Mononuclear cell (primary cell): Measurements from ENCODE around the gene CCR3. TPM values are rescaled to one million over a fixed set of nuclear protein-coding genes. Genes with fewer than 3 reads are reported as not detected.

Experiments
- H3K27me3 ChIP-seq: 2 replicates; pipeline ENCODE4 v1.6.0; 2011; ENCODE audit warnings: low read length, control low read depth; ENCODE audit not compliant: insufficient read depth
- H3K4me1 ChIP-seq: 2 replicates; pipeline ENCODE4 v1.5.1; 2011; ENCODE audit warnings: mild to moderate bottlenecking, low read length, control low read depth; ENCODE audit not compliant: insufficient read depth
- H3K4me3 ChIP-seq: 2 replicates; pipeline ENCODE4 v1.5.1; 2011; ENCODE audit warnings: mild to moderate bottlenecking, low read length, moderate library complexity
- H3K9me3 ChIP-seq: 2 replicates; pipeline ENCODE4 v1.5.1; 2011; ENCODE audit warnings: low read depth, mild to moderate bottlenecking, control low read depth, low read length
- total RNA-seq: library from RNA; depleted of rRNA; stranded (reverse); fragments of >200 nt; gene quantifications from one replicate; pipeline ENCODE4 v1.2.3, GENCODE V29; 2012

CCR3 gene
- total RNA-seq, 1 donor = 0.52 TPM

DNA sequence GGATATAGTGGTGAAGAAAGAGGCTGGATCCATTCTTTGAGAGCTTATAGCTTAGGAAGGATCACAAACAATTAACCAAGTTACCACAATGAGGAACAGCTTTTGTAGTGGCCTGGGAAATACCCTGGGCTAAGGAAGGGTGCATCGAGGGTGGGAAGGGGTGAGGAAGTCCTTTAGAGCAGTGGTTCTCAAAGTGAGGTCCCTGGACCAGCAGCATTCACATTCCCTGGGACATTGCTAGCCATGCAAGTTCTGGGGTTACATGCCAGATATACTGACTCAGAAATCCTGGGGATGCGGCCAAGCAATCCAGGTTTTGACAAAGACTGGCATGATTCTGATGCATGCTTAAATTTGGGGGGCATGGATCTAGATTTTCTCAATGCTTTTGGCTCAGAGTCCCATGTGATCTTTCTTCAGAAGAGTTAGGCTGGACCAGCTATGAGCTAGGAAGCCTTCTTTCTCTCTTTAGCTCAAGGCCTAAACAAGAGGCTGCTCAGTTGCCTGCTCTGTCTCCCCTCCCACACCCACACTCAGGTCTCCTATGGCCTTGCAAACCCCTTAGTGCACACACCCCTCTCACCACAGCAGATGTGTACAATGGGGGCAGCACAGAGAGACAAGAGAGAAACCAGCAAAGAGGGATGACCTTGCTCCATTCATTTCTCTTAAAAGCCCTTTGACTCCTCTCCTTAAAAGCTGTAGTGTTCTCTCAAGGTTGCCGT, 32.4 kb upstream of the CCR3 start:
- Histone ChIP-seq H3K9me3 (no peaks in the 10 kb centered on the region), H3K4me1 (peaks cover 87% of the 10 kb centered on the region), H3K27me3 (no peaks in the 10 kb centered on the region), H3K4me3 (no peak overlapping the region)

DNA sequence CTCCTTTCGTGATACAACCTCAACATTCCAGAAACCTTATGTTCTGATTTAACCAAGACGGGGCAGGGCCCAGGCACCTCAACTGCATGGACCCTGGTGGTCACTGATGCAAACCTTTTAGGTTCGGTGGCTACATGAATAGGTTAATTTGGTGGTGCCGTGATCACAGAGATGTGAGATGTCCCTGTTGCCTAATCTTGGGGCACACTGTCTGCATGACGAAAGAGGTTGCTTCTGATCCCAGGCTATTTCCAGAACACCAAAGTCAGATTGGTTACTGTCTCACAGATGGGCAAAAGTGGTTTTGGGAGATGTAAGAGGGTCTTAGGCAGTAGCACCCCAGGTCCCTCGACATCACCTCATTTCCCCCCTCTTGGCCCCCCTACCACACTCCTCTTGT, 30.2 kb upstream of the CCR3 start:
- Histone ChIP-seq H3K9me3 (no peaks in the 10 kb centered on the region), H3K4me1 (peaks cover 66% of the 10 kb centered on the region), H3K4me3 (no peak overlapping the region), H3K27me3 (no peaks in the 10 kb centered on the region)

- Histone ChIP-seq H3K27me3 (no peaks in the 10 kb centered on the region), H3K9me3 (no peaks in the 10 kb centered on the region), H3K4me3 (no peak overlapping the region), H3K4me1 (peaks cover 56% of the 10 kb centered on the region)
Measured at GRCh38 chr3:46213201-46213600, 29.1 kb upstream of the CCR3 start.

- Histone ChIP-seq H3K4me1 (peaks cover 39% of the 10 kb centered on the region), H3K9me3 (no peaks in the 10 kb centered on the region)
Measured at GRCh38 chr3:46214751-46215352, 27.4 kb upstream of the CCR3 start.

DNA sequence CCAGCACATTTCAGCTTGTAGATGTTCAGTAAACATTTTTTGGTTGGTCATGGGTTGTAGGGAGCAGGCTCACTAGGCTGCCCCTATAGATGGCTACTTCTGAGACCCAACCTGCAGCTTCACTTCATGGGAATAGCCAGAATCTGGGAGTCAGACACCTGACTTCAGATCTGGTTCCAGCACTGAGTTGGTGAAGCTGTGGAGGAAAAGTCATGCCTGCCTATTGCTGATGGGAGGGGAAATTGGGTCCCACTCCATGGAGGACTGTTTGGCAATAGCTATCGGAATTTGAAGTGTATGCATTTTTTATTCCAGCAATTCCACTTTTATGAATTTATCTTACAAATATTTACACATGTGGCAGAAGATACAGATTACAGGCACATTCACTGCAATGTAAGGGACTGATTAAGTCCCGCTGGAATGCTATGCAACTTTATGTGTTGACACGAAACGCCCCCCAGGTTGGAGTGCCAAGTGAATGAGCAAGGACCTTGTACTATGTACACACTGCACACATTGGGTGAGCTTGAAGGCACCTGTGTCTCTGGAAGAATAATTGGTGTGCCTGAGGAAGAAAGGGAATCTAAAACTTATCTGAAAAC, 26.3 kb upstream of the CCR3 start:
- Histone ChIP-seq H3K4me1 (peaks cover 36% of the 10 kb centered on the region), H3K4me3 (no peak overlapping the region), H3K27me3 (no peaks in the 10 kb centered on the region), H3K9me3 (no peaks in the 10 kb centered on the region)

More at GRCh38 chr3:46214751-46215352, 27.4 kb upstream of the CCR3 start:
- no peaks in the 10 kb centered on the region for H3K27me3 ChIP-seq
- no peak overlapping the region for H3K4me3 ChIP-seq

- H3K27me3 ChIP-seq = no peaks in the 10 kb centered on the region
- no peaks in the 10 kb centered on the region for H3K9me3 ChIP-seq
- H3K4me1 ChIP-seq = peaks cover 45% of the 10 kb centered on the region
- H3K4me3 ChIP-seq = no peak overlapping the region
Measured at GRCh38 chr3:46218196-46218709, 24.0 kb upstream of the CCR3 start.

GRCh38 chr3:46221391-46221790, 20.9 kb upstream of the CCR3 start:
- H3K9me3 ChIP-seq = no peaks in the 10 kb centered on the region
- H3K4me3 ChIP-seq = no peak overlapping the region
- peaks cover 39% of the 10 kb centered on the region for H3K4me1 ChIP-seq
- H3K27me3 ChIP-seq = no peaks in the 10 kb centered on the region

DNA sequence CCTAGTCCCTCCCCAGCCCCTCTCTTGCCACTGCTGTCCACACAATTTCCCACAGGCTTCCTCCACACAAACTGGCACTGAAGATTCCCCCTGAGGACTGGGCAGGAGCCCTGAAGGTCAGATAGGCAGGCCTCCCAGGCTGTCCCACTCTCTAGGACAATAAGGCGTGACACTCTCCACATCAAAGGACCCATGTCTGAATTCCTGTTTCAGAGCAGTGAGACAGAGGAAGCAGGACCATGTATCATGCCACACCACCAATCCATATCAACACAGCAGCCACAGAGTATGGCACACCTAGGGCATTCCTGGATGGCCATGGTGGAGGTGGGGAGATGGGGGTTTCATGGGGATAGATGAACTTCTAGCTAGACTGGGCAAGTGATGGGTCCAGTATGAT, 20.3 kb upstream of the CCR3 start:
- H3K9me3 ChIP-seq = no peaks in the 10 kb centered on the region
- H3K4me3 ChIP-seq = no peak overlapping the region
- no peaks in the 10 kb centered on the region for H3K27me3 ChIP-seq
- peaks cover 42% of the 10 kb centered on the region for H3K4me1 ChIP-seq

DNA sequence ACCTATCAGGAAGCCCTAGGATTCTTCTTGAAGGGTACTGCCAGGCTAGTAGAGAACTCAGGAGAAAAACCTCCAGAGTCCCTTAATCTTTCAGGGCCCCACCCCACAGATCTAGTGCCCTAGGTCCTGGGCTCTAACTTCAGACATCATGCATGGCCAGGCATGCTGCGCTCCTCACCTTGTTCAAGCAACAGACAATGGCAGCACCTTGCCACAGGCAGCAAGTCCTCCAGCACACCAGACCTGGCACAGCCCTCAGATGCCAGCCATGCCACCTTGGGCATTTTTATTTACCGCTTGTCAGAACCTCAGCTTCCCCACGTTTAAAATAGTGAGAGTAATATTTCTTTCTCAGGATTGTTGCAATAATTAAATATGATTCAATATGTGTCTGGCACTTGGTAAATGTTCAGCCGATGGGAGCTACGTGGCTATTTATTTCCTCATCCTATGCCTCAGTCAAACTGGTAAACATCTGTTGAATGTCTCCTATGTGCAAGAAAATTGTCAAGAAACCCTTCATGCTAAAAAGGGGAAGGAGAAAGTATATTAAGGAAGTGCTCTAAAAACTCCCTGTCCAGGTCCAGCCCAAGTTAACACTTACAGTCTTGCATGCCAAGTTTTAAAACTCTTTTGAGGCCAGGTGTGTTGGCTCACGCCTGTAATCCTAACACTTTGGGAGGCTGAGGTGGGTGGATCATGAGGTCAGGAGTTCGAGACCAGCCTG, 19.7 kb upstream of the CCR3 start:
- no peak overlapping the region for H3K4me3 ChIP-seq
- H3K9me3 ChIP-seq = no peaks in the 10 kb centered on the region
- no peaks in the 10 kb centered on the region for H3K27me3 ChIP-seq
- peaks cover 44% of the 10 kb centered on the region for H3K4me1 ChIP-seq

- H3K4me3 ChIP-seq = no peak overlapping the region
- peaks cover 33% of the 10 kb centered on the region for H3K4me1 ChIP-seq
- no peaks in the 10 kb centered on the region for H3K9me3 ChIP-seq
- H3K27me3 ChIP-seq = no peaks in the 10 kb centered on the region
Measured at GRCh38 chr3:46228260-46229242, 13.7 kb upstream of the CCR3 start.

- Histone ChIP-seq H3K4me1 (peaks cover 40% of the 10 kb centered on the region), H3K27me3 (no peaks in the 10 kb centered on the region), H3K9me3 (no peaks in the 10 kb centered on the region), H3K4me3 (no peak overlapping the region)
Measured at GRCh38 chr3:46231323-46231722, 10.9 kb upstream of the CCR3 start.

- H3K27me3 ChIP-seq = no peaks in the 10 kb centered on the region
- H3K9me3 ChIP-seq = no peaks in the 10 kb centered on the region
- H3K4me1 ChIP-seq = peaks cover 37% of the 10 kb centered on the region
- no peak overlapping the region for H3K4me3 ChIP-seq
Measured at GRCh38 chr3:46233194-46233593, 9.1 kb upstream of the CCR3 start.

DNA sequence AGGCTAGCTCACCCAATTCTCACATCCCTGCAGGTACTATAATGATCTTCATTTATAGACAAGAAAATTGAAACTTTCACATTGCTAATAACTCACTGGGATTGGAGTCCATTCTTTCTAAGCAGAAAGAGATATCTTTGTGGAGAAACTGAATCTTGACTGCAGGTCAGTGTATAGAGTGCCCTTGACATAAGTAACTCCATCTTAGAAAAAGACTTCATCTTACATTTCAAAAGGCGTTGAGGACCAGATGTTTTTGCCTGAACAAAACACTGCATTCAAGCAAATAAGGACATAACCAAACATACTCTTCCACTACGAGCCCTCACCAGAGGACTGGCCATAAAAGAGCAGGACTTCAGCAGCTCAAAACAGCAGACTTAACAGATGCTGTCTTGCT, 6.8 kb upstream of the CCR3 start:
- Histone ChIP-seq H3K9me3 (no peaks in the 10 kb centered on the region), H3K4me1 (peaks cover 28% of the 10 kb centered on the region), H3K27me3 (no peaks in the 10 kb centered on the region), H3K4me3 (no peak overlapping the region)
